GM19397 (cell line): ENCODE results near the gene CRISPLD2.

ENCODE experiments used
- ATAC-seq: cut with Tn5 transposase; IDR thresholded peaks from one replicate; pipeline ENCODE4 v1.9.1; 2021; ENCODE audit warnings: mild to moderate bottlenecking, moderate library complexity; ENCODE audit not compliant: unreplicated experiment

The CRISPLD2 gene

DNA sequence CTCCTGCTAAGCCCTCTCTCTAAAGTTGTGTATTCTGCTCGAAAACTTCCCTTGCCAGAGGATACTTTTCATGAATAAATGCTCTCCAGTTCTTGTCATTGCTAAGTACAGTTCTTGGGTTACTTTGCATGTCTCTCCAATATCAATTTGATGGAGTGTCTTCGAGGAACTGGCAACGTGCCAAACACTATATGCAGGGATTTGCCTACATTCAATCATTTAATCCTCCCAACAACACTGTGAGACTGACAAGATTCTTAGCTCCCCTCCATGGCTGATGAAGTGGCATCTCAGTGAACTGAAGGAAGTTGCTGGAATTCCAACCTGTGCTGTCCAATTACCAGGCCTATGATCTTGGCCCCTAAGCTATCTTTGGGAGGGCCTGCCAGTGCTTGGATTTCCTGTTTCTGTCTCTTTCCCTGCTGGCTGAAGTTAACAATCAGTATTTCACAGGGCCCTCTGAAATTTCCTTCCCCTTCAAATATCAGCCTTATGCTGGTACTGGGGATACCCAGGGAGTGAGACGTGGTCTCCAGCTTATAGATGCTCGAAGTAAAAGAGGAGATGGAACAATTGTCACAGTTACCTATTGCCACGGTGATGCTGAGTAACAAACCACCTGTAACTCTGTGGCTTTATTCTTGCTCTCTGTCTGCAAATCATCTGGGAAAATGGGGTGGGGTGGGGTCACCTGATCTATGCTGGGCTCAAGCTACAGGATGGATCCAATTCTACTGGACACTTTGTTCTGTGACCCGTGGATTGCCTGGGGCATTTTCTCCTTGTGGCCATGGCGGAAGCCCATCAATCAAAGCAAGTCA lies 19.4 kb upstream of the CRISPLD2 start:
- no peak for ATAC-seq

- ATAC-seq, result no peak
Observed at GRCh38 chr16:84803146-84803545, 16.6 kb upstream of the CRISPLD2 start.

DNA sequence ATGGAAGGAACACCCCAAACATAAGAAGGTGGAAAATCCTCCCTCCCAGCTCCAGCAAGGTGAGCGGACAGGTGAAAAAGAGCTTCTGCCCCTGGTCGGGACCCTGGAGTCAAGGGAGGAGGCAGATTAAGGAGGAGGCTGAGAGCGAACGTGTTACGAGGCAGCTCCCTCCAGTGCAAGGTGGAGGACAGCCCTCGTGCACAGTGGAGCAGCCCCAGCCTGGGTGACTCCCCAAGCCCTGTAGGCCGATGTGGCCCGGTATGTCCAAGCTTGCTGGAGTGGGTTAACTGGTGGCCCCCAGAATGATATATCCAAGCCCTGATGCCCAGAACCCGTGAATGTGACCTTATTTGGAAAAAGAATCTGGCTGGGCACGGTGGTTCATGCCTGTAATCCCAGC lies 15.5 kb upstream of the CRISPLD2 start:
- no peak for ATAC-seq

DNA sequence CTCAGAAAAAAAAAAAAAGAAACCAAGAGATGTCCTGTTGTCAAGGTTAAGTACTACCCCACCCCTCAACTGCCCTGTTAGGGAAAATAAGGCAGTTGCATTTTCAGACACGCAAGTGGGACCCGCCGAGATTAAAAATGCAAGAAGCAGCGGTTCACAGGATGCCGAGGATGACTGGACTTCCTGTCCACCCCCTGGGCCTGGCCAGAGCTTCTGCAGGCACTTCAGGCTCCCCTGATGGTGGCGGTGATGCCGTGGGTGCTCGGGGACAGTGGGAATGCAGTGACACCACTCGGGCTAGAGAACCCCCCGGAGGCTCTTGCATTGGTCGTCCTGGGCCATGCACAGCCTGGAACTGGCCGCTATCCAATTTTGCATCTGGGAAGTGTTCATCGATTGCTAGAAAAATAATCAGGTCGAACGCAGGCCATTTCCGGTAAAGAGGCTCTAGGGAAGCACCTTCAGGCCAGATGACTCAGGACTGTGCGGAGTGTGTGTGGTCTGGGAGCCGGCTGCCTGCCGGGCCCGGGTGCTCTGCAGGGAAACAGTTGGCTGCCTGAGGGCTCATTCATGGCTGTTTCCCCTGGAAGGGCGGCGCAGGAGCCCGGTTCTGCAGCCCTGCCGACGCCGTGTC lies 13.4 kb upstream of the CRISPLD2 start:
- no peak for ATAC-seq

- ATAC-seq, result no peak
Observed at GRCh38 chr16:84806890-84807258, 12.9 kb upstream of the CRISPLD2 start.

GRCh38 chr16:84807776-84808175 lies 12.0 kb upstream of the CRISPLD2 start:
- ATAC-seq, result no peak

- ATAC-seq, result no peak
Observed at GRCh38 chr16:84808826-84809225, 11.0 kb upstream of the CRISPLD2 start.

- ATAC-seq, result no peak
Observed at GRCh38 chr16:84810518-84811273, 9.1 kb upstream of the CRISPLD2 start.

- no peak for ATAC-seq
Observed at GRCh38 chr16:84811529-84811928, 8.3 kb upstream of the CRISPLD2 start.

DNA sequence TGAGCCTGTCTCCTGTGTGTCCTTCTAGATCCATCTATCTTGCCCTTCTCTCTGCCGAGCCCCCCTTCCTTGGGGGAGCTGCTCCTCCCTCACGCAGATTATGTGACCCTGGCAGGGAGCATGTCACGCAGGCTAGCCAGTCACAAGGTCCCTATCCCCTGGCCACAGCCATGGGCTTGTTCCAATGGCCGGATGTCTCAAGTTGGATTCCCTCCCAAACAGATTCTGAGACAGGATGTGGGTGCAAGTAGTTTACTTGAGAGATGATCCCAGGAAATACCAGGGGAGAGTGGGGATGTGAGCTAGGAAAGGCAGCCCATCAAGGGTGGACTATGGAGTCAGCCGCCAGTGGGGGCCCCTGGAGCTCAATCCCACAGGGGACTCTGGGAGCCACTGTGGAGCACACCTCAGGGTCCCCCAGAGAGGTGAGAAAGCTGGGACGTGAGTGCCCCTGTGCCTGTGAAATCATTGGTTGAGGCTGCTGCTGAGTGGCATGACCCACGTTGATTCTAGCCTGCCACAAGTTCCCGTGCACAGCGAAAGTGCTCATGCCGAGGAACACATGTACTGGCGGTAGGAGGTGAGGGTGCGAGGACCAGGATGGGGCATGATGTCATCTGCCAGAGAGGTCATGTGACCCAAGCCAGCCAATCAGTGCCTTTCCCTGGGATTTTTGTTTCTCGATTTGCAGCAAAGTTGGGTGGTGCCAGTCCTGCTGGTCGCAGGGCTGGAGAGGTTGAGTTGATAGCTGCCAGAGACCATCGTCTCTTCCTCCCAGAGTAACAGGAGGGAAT lies 6.4 kb upstream of the CRISPLD2 start:
- ATAC-seq, result no peak

DNA sequence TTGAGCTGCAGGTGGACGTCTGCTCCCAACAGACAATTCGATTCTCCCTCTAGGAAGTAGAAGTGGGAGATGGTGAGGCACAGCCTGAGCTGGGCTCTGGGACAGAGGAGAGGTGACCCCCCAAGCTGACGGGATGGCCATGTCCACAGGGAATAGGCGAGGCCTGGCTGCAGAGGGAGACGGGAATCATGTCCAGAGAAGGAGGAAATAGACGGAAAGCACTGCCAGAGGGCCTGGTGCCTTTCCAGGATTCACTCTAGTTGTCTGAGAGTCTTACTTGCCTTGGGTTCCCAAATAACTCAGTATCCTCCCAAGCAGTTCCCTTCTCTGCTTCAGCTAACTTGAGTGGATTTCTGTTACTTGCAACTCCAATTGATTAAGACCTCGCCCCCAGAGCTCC lies 4.3 kb upstream of the CRISPLD2 start:
- no peak for ATAC-seq

- no peak for ATAC-seq
Observed at GRCh38 chr16:84816023-84816422, 3.8 kb upstream of the CRISPLD2 start.

- no peak for ATAC-seq
Observed at GRCh38 chr16:84816485-84816884, 3.3 kb upstream of the CRISPLD2 start.

GRCh38 chr16:84817206-84817605 lies 2.6 kb upstream of the CRISPLD2 start:
- no peak for ATAC-seq

DNA sequence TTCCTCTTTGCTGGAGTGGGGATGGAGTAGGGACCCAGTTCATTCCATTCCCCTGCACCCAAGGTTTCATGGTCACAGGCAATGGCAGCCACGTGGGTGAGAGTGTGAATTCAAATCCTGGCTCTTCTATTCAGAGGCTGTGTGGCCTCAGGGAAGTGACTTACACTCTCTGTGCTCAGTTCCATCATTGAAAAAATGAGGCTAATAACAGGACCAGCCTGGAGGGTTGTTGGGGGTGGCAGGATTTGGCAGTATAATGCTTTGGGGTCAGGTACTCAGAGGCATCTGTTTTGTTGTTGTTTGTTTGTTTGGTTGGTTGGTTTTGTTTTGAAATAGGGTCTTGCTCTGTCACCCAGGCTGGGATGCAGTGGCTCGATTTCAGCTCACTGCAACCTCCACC lies 2.2 kb upstream of the CRISPLD2 start:
- no peak for ATAC-seq

DNA sequence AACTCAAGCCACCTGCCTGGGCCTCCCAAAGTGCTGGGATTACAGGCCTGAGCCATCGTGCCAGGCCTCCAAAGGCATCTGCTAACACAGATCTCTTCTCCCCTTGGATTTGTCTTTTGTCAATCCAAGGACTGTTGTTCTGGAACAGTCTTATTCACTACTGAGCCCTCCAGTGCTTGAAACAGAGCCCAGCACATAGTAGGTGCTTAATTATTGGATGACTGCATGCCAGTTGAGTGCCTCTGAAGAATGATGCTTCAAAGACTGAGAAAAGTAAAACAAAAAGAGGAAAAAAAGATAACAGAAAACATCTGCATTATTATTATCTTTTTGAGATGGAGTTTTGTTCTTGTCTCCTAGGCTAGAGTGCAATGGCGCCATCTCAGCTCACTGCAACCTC lies 1.7 kb upstream of the CRISPLD2 start:
- no peak for ATAC-seq

GRCh38 chr16:84818989-84819643 lies 669 bp upstream of the CRISPLD2 start:
- ATAC-seq, result no peak

DNA sequence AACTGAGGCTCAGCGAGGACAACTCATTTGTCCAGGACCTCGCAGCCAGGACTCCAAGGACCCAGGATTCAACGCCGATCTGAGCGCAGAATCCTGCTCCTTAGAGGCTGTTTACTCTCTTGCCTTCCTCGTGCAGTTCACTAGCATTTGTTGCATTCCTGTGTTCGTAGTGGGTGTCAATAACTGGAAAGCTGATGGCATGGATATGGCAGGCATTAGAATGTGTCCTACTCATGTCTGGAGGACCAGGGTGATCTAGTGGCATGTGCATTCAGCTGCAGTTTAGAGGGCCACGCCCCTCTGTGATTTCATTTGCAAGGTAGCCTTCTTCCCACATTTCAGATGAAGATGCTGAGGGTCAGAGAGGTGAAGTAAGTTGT lies 510 bp downstream of the CRISPLD2 start:
- ATAC-seq, result no peak

DNA sequence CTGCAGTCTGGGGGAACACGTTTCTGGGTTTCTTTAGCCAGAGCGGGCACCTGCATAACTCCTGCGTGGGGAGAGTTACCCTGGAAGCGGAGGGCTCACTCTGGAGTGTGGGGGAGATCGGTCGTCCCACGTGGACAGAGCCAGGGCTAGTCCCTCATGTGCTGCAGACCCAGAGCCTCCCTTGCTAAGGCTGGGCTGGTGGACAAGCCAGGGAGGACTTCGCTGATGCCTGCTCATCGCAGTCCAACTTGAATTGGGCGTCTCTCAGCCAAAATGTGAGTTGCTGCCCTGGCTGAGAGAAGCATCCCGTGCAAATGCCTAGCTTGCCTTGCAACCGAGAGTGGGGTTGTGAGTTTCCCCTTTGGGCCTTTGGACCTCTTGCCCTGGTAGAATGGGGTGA lies 986 bp downstream of the CRISPLD2 start:
- no peak for ATAC-seq

- no peak for ATAC-seq
Observed at GRCh38 chr16:84821179-84821578, 1.4 kb downstream of the CRISPLD2 start.
